Measurements from ENCODE around the gene PIK3C2G.
"Not testable (repeated sequence)": the region's sequence is repeated elsewhere in the genome, so short reads cannot be mapped to it uniquely, and the experiment has no call there.

Gene PIK3C2G, protein sequence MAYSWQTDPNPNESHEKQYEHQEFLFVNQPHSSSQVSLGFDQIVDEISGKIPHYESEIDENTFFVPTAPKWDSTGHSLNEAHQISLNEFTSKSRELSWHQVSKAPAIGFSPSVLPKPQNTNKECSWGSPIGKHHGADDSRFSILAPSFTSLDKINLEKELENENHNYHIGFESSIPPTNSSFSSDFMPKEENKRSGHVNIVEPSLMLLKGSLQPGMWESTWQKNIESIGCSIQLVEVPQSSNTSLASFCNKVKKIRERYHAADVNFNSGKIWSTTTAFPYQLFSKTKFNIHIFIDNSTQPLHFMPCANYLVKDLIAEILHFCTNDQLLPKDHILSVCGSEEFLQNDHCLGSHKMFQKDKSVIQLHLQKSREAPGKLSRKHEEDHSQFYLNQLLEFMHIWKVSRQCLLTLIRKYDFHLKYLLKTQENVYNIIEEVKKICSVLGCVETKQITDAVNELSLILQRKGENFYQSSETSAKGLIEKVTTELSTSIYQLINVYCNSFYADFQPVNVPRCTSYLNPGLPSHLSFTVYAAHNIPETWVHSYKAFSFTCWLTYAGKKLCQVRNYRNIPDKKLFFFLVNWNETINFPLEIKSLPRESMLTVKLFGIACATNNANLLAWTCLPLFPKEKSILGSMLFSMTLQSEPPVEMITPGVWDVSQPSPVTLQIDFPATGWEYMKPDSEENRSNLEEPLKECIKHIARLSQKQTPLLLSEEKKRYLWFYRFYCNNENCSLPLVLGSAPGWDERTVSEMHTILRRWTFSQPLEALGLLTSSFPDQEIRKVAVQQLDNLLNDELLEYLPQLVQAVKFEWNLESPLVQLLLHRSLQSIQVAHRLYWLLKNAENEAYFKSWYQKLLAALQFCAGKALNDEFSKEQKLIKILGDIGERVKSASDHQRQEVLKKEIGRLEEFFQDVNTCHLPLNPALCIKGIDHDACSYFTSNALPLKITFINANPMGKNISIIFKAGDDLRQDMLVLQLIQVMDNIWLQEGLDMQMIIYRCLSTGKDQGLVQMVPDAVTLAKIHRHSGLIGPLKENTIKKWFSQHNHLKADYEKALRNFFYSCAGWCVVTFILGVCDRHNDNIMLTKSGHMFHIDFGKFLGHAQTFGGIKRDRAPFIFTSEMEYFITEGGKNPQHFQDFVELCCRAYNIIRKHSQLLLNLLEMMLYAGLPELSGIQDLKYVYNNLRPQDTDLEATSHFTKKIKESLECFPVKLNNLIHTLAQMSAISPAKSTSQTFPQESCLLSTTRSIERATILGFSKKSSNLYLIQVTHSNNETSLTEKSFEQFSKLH (N-terminal part only)

DNA sequence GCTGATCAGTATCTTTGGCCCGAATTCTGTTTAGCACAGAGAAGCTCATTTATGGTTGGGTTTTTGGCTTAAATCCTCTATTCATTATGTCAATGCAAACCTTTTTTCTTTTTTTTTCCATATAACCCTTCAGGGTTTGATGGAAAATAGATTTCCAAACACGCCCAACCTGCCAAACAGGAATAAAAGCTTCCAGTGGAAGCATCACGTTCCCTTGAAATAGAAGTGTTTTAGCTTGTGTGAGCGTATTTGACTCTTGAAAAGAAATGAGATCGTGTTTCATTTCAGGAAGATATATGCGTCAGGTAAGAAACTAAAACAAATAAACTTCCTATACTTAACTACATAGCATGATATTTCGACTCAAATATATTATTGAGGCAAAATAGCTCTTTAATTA, at the start of gene PIK3C2G:
TSS of gene PIK3C2G (plus strand) at position 246 of the 400 bp plus-strand sequence. CDS start 20,564 bp downstream, outside the sequence.
- DNase-seq: no peak

GRCh38 chr12:18217966-18218365, 43.4 kb upstream of the PIK3C2G start:
- DNase-seq: no peak

DNA sequence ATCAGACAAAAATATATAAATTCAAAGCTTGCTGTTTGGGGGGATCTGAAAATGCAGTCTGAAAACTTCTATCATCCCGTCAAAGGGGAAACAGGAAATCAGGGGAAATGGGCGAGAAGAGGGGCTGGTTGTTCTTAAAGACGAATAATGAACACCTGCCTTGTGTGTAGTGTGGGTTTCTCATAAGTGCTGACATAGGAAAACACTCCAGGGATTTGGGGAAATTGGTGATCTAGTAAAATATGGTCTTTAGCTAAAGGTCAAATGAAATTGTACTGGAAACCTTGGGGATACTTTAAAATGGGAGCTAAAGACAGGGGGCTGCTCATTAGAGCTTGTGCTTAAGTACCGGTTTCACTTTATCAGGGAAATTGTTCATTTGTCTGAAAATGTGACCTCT, 39.6 kb upstream of the PIK3C2G start:
- no peak for DNase-seq

GRCh38 chr12:18222699-18223098, 38.6 kb upstream of the PIK3C2G start:
- no peak for DNase-seq

GRCh38 chr12:18224745-18225144, 36.6 kb upstream of the PIK3C2G start:
- DNase-seq: peak; percentile 63

- DNase-seq: no peak
Observed at GRCh38 chr12:18239526-18239925, 21.8 kb upstream of the PIK3C2G start.

GRCh38 chr12:18242380-18243089, 18.8 kb upstream of the PIK3C2G start:
- DNase-seq: no peak

GRCh38 chr12:18243238-18243637, 18.1 kb upstream of the PIK3C2G start:
- DNase-seq: no peak

GRCh38 chr12:18246066-18246465, 15.3 kb upstream of the PIK3C2G start:
- DNase-seq: no peak

DNA sequence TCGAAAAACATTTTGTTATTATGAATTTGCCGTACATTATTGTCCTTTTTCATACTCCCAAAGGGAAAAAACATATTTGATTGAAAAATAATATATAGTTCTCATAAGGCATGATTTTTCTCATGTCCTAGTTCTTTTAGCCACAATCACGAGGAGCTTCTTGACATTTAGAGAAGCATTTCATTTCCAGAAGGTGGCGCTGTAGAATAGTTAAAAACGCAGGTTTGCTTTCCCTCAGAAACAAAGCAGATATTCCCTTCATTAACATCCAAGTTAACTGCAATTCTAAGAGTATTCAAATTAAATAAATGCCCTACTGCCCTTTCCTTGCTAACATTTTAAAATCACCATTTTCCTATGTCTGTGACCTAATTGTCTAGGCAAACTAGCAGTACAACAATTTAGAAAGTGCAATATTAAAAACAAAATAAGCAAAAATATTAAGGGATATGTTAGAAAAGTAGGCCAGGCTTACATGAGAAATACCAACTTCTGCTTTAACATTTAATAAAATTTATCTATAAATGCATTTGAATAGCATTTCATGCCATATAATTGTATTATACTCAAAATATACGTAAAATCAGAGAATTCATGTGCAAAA, 10.9 kb upstream of the PIK3C2G start:
- peak; percentile 73 for DNase-seq

- DNase-seq: no peak
Observed at GRCh38 chr12:18254081-18254480, 7.2 kb upstream of the PIK3C2G start.

- DNase-seq: not testable (repeated sequence)
Observed at GRCh38 chr12:18255004-18255403, 6.3 kb upstream of the PIK3C2G start.

GRCh38 chr12:18257251-18257650, 4.1 kb upstream of the PIK3C2G start:
- no peak for DNase-seq

DNA sequence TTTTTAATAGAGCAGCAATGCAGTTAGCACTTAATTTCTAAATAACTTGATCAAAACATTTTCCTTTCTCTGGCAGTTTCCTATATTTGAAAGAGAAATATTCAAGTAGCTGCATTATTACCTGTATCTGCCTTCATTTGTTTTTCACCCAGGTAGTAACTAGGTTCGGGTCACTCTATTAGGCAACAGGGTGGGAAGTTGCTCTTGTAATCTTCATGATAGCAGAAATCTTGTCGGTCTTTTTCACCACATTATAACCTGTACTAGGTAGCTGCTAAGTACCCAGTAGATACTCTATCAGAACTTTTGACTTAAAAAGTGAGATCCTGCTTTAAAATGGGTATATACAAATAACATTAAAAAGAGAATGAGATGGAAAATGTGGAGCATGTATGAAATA, 2.4 kb upstream of the PIK3C2G start:
- no peak for DNase-seq

DNA sequence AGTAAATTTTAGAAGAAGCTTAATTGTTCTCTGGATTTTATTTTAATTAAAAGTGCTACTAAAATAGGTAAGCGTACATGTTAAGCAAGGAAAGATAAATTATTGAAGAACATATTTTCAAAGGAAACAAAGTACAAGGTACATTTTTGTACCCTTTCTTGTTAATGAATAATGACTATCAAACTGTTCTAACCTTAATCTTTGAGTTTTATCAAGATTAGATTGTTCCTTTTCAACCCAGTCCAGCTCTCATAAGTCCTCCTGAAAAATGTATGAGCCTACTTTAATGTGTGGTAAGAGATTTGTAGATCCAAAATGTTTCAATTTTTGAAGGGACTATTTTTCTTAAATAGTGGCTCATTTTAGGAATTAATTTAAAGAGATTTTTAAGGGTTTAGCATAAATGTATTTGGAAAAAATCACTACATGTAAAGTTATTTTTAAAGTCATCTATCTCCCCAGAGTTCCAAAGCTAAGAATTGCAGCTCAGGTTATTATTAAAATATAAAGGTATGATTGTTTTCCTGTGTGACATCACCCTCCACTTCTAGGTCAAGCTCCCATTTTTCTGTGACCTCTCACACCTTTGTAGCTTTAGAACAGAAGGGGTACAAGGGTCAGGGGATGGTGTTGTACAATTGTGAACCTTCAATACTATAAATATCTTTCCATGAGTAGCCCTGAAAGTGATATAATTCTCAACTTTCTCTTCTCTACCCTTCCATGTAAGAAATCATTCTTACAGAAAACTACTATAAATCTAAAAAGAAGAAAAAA, 1.2 kb upstream of the PIK3C2G start:
- DNase-seq: no peak

DNA sequence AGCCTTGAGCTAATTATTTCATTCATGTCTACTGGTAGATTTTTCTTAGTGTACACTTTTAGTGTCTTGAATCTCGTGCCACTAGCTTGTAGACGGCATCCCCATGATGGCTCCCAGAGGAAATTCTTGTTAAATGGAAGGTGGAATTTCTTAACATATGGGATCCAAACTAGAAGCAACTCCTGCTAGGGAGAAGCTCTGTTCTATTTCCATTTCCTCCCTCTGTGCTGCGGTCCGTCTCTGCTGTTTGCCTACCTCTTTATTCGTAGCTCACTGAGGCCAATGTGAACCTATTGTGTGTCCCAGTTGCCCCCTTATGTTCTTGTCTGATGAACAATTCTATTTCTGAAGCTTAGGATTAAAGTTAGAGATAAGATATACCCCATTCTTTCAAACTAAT, 588 bp downstream of the PIK3C2G start:
- no peak for DNase-seq

DNA sequence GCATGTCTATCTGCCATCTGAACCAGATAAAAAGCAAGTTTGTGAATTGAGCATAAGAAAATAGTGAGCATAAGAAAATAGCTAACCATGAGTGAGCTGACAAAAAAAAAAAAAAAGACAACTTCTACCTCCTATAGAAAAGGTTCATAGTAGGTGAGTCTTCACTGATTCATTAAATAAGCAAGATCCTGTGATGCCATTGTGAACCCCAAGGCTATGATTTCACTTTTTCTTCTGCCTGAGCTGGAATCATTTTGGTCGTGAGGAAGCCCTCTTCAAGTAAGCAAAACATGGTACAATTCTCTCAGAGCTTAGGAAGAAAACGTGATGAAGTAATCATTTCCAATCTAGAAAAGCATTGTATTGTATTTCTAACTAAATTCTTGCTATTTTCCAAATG, 1.2 kb downstream of the PIK3C2G start:
- no peak for DNase-seq

GRCh38 chr12:18264581-18265075, 3.3 kb downstream of the PIK3C2G start:
- no peak for DNase-seq

DNA sequence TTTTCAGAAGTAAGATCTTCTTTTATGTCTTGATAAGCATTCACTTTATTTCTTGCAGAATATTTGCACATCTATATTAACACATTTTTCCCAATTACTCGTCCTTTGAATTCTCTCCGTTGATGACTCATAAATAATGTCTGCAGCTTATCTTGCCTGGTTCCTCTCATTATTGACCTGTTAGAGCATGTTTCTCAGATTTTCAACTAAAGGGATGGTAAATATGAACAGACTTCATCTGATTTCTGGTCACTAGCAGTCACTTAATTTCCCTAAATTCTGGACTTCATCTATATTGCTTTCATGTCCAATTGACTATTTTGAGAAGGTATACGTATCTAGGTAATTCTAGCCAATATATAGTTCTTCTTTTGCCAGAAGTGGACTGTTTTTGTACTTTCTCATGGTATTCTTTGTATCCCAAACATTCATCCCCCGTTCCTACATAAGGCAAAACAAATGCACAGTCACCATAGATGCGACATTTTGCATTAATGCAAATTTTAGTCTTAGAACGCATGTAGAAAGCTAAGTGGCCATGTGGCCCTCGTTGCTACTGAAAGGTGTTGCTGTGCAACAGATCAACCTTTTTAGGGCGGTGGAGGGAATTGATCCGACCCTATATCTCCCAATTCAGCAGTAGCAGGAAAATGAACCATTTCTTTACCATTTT, 6.2 kb downstream of the PIK3C2G start:
- no peak for DNase-seq

DNA sequence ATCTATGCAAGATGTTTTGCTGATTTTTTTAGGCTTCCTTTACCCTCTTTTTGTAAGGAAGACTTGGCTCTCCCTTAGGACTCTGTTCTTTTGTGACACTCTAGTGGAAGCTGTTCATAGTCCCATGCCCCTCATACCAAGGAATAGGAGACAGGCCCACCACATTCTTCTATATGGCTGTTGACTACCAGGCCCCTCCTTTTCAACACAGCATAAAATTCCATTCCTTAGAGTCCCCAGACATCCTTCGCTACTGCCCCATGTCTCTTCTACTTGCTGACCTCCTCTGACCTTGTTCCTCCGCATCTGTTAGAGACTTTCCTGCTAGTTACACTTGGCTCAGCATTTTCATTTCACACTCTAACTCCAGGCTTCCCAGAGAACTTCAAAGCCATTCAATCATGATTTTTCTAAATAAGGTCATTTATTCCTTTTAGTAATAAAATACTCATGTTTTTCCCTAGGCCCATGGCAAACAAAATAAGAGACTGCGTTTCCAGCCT, 9.7 kb downstream of the PIK3C2G start:
- no peak for DNase-seq
